WERI-Rb-1 (cell line): ENCODE data around the gene EEFSEC.

ENCODE experiments used
- DNase-seq: peaks from one replicate; pipeline ENCODE4 v3.0.0-alpha.2; 2020
- H3K27ac ChIP-seq: fragments of 250-450 bp; sonication (Bioruptor Pico); 2 replicates; pipeline ENCODE4 v1.5.1; 2020; ENCODE audit warnings: mild to moderate bottlenecking, moderate library complexity
- H3K27me3 ChIP-seq: fragments of 250-450 bp; sonication (Bioruptor Pico); 2 replicates; pipeline ENCODE4 v1.5.1; 2021; ENCODE audit warnings: mild to moderate bottlenecking, low read depth, moderate library complexity; ENCODE audit not compliant: insufficient read depth, severe bottlenecking
- H3K36me3 ChIP-seq: fragments of 250-450 bp; sonication (Bioruptor Pico); 2 replicates; pipeline ENCODE4 v1.5.1; 2020; ENCODE audit warnings: mild to moderate bottlenecking, moderate library complexity
- H3K4me3 ChIP-seq: 2 replicates; pipeline ENCODE4 v1.5.1; 2011; ENCODE audit warnings: low read depth, mild to moderate bottlenecking, control low read depth, low read length
- H3K9me3 ChIP-seq: fragments of 250-450 bp; sonication (Bioruptor Pico); 2 replicates; pipeline ENCODE4 v1.5.1; 2021; ENCODE audit warnings: mild to moderate bottlenecking, moderate library complexity; ENCODE audit not compliant: severe bottlenecking
- TF ChIP-seq, protein P1 (sequence below): IDR thresholded peaks from 2 replicates; pipeline ENCODE4 v1.5.1; 2011; ENCODE audit warnings: low read depth, mild to moderate bottlenecking, control low read depth, inconsistent platforms, low read length

The EEFSEC gene

GRCh38 chr3:128278130-128278529 is 124.8 kb downstream of the EEFSEC start:
- TF ChIP-seq, protein P1, sequence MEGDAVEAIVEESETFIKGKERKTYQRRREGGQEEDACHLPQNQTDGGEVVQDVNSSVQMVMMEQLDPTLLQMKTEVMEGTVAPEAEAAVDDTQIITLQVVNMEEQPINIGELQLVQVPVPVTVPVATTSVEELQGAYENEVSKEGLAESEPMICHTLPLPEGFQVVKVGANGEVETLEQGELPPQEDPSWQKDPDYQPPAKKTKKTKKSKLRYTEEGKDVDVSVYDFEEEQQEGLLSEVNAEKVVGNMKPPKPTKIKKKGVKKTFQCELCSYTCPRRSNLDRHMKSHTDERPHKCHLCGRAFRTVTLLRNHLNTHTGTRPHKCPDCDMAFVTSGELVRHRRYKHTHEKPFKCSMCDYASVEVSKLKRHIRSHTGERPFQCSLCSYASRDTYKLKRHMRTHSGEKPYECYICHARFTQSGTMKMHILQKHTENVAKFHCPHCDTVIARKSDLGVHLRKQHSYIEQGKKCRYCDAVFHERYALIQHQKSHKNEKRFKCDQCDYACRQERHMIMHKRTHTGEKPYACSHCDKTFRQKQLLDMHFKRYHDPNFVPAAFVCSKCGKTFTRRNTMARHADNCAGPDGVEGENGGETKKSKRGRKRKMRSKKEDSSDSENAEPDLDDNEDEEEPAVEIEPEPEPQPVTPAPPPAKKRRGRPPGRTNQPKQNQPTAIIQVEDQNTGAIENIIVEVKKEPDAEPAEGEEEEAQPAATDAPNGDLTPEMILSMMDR = no peak
- DNase-seq = no peak
- no peaks in the 10 kb centered on the region for H3K36me3 ChIP-seq
- no peaks in the 10 kb centered on the region for H3K9me3 ChIP-seq
- no peak overlapping the region for H3K27ac ChIP-seq
- no peak overlapping the region for H3K4me3 ChIP-seq
- no peaks in the 10 kb centered on the region for H3K27me3 ChIP-seq

DNA sequence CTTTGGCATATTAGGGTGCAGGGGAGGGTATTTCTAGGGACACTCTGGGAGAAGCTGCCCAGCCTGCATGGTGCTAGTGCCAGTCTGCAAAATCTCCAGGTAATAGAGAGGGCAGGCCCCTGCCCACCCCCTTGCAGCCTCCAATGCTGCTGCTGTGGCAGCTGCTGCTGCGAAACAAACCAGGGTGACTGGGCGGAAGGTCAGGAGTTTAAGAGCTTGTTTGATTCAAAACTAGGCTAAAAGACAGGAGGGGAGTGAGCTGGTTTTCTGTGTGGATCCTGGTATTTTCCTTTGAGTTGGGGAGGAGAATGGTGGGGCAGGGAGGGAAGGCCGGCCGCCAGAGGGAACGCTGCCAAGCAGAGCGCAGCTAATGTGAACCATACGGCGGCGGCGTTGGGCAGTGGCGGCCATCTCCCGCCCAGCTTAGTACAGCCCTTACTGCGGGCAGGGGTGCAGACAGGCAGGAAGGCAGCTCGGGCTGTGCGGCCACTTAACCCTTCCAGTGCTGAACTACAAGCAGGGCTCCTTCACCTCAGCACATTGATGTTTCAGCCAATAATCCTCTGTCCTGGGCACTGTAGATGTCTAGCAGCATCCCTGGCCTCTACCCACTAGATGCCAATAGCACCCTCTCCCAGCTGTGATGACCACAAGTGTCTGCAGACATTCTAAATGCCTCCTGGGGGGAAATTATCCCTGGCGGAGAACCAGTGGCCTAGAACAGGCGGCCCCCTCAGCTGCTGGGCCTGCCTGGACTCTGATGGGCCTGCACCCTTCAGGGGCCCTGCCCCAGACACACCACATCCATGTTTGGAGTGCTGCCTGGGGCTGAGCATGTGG is 125.7 kb downstream of the EEFSEC start:
- no peaks in the 10 kb centered on the region for H3K27me3 ChIP-seq
- TF ChIP-seq, protein P1 = no peak
- no peaks in the 10 kb centered on the region for H3K36me3 ChIP-seq
- no peak for DNase-seq
- H3K4me3 ChIP-seq = no peak overlapping the region
- H3K9me3 ChIP-seq = no peaks in the 10 kb centered on the region
- no peak overlapping the region for H3K27ac ChIP-seq

GRCh38 chr3:128279601-128279880 is 126.3 kb downstream of the EEFSEC start:
- TF ChIP-seq, protein P1 = no peak
- H3K27me3 ChIP-seq = no peaks in the 10 kb centered on the region
- H3K9me3 ChIP-seq = no peaks in the 10 kb centered on the region
- H3K36me3 ChIP-seq = no peaks in the 10 kb centered on the region
- H3K27ac ChIP-seq = no peak overlapping the region
- DNase-seq = no peak
- no peak overlapping the region for H3K4me3 ChIP-seq

GRCh38 chr3:128280481-128281052 is 127.3 kb downstream of the EEFSEC start:
- no peaks in the 10 kb centered on the region for H3K9me3 ChIP-seq
- TF ChIP-seq, protein P1 = no peak
- no peak overlapping the region for H3K27ac ChIP-seq
- DNase-seq = no peak
- no peaks in the 10 kb centered on the region for H3K27me3 ChIP-seq
- no peak overlapping the region for H3K4me3 ChIP-seq
- no peaks in the 10 kb centered on the region for H3K36me3 ChIP-seq

GRCh38 chr3:128281056-128281455 is 127.8 kb downstream of the EEFSEC start:
- no peaks in the 10 kb centered on the region for H3K9me3 ChIP-seq
- H3K4me3 ChIP-seq = no peak overlapping the region
- no peak for DNase-seq
- H3K27me3 ChIP-seq = no peaks in the 10 kb centered on the region
- TF ChIP-seq, protein P1 = no peak
- H3K27ac ChIP-seq = no peak overlapping the region
- no peaks in the 10 kb centered on the region for H3K36me3 ChIP-seq
